ENCODE results near the gene TMEM116. TPM values are rescaled to one million over a fixed set of nuclear protein-coding genes. Genes with fewer than 3 reads are reported as not detected.

TMEM116 gene
- total RNA-seq, 4 donors from 2014 or later = 3.5 to 8.4 (median 7.5) TPM

- WGBS = 94% methylated on average over 7 of the region's 7 CpGs
- intact Hi-C loops (cut with DNase I) = no loop called here
- Histone ChIP-seq H3K4me1 (no peaks in the 10 kb centered on the region), H3K9me3 (no peaks in the 10 kb centered on the region), H3K36me3 (peaks cover 77 to 100% (median 95%) of the 10 kb centered on the region in 4 donors), H3K4me3 (no peak overlapping the region), H3K27me3 (no peaks in the 10 kb centered on the region), H3K27ac (replicated peaks in 1 of 4) (no peak overlapping the region)
- no peak for DNase-seq (ENCODE audit: extremely low spot score)
- TF ChIP-seq EP300 (IDR thresholded peaks at IDR 0.05) (no peak), POLR2A (IDR thresholded peaks at IDR 0.05; ENCODE audit: low read depth) (no peak), CTCF (IDR thresholded peaks at IDR 0.05) (no peak), POLR2AphosphoS5 (IDR thresholded peaks at IDR 0.05) (no peak)
These were observed 126.1 kb downstream of the TMEM116 start for GRCh38 chr12:111886662-111887545.

- intact Hi-C loops (cut with DNase I) = no loop called here
- Histone ChIP-seq H3K4me3 (no peak overlapping the region), H3K27ac (replicated peaks in 1 of 4) (no peak overlapping the region), H3K36me3 (peaks cover 56 to 95% (median 84%) of the 10 kb centered on the region in 4 donors), H3K4me1 (no peaks in the 10 kb centered on the region), H3K9me3 (no peaks in the 10 kb centered on the region), H3K27me3 (no peaks in the 10 kb centered on the region)
- TF ChIP-seq CTCF (IDR thresholded peaks at IDR 0.05) (no peak), EP300 (IDR thresholded peaks at IDR 0.05) (no peak), POLR2AphosphoS5 (IDR thresholded peaks at IDR 0.05) (no peak), POLR2A (IDR thresholded peaks at IDR 0.05; ENCODE audit: low read depth) (no peak)
- 100% methylated on average over 1 of the region's 1 CpG for WGBS
- DNase-seq (ENCODE audit: extremely low spot score) = no peak
These were observed 131.2 kb downstream of the TMEM116 start for GRCh38 chr12:111881716-111882115.

Small RNAs within 50 kb of the gene (small RNA-seq; reads per million reads assigned to genes)
- gene AC004024.1 = 0 reads per million in 3 donors
- gene MIR3657 = 0 reads per million in 3 donors

Other genes with a start within 250 kb of the TMEM116 start
- gene ALDH2, start 246.2 kb downstream of the TMEM116 start, total RNA-seq = 100 to 1,000 TPM; 148 to 278 (median 209) TPM
- gene MAPKAPK5, start 170.9 kb downstream of the TMEM116 start, total RNA-seq = 10 to 100 TPM; 30.3 to 43.7 (median 34.1) TPM
- gene ERP29, start 261 bp upstream of the TMEM116 start, total RNA-seq = 10 to 100 TPM; 33.5 to 35.3 (median 34.9) TPM
- 10 to 100 TPM; 11.9 to 18.7 (median 13.2) TPM for gene NAA25, start 95.6 kb upstream of the TMEM116 start, total RNA-seq
- gene TRAFD1, start 112.4 kb upstream of the TMEM116 start, total RNA-seq = 10 to 100 TPM; 27.2 to 37.4 (median 30.6) TPM